IMR-90 (cell line): ENCODE results near the gene GLS. TPM values are rescaled to one million over a fixed set of nuclear protein-coding genes. Genes with fewer than 3 reads are reported as not detected.
A peak's percentile ranks its signal among the peaks of the same experiment; 100 is the strongest.

Experiments
- ATAC-seq: fragments of 200-7000 bp; cut with Tn5 transposase; 2 replicates; pipeline ENCODE4 v1.9.1; 2020; ENCODE audit warnings: low read depth, mild to moderate bottlenecking, moderate library complexity
- BruUV-seq: library from RNA; stranded (reverse); fragments of 400-500 nt; replicated peaks from 2 replicates; lab custom pipeline; 2021; lab: Mats Ljungman, UMichigan
- CTCF ChIA-PET: fragments of 300-600 bp; formaldehyde crosslinking; extraction: SDS; loops from one replicate; lab custom pipeline; 2021; ENCODE audit warnings: antibody characterized with exemption; lab: Yijun Ruan, JAX
- POLR2A ChIA-PET: fragments of 300-600 bp; sonication (Branson Sonifier 250); formaldehyde crosslinking; loops from one replicate; lab custom pipeline; 2022; ENCODE audit warnings: antibody characterized with exemption; ENCODE audit not compliant: unreplicated experiment; lab: Charles Lee
- DNase-seq: peaks from one replicate; pipeline ENCODE4 v3.0.0; 2013
- H2AFZ ChIP-seq: replicated peaks from 2 replicates; pipeline ENCODE3; 2013; ENCODE audit warnings: low read length, mild to moderate bottlenecking; ENCODE audit not compliant: poor library complexity
- H2AK5ac ChIP-seq: 2 replicates; pipeline ENCODE4 v1.6.1; 2013; ENCODE audit warnings: low read depth, low read length, inconsistent platforms
- H2AK9ac ChIP-seq: replicated peaks from 2 replicates; pipeline ENCODE3; 2013; ENCODE audit warnings: mild to moderate bottlenecking, low read depth, low read length, moderate library complexity; ENCODE audit not compliant: poor library complexity
- H2BK120ac ChIP-seq: 2 replicates; pipeline ENCODE4 v1.6.1; 2013; ENCODE audit warnings: low read depth, low read length, inconsistent platforms
- H2BK15ac ChIP-seq: 3 replicates; pipeline ENCODE4 v1.6.1; 2013; ENCODE audit warnings: low read depth, low read length, inconsistent platforms
- H2BK20ac ChIP-seq: 2 replicates; pipeline ENCODE4 v1.6.1; 2013; ENCODE audit warnings: low read depth, mild to moderate bottlenecking, inconsistent platforms, low read length, moderate library complexity
- H2BK5ac ChIP-seq: 2 replicates; pipeline ENCODE4 v1.6.1; 2013; ENCODE audit warnings: mild to moderate bottlenecking, low read depth, low read length, inconsistent platforms; ENCODE audit not compliant: poor library complexity, severe bottlenecking
- H3K14ac ChIP-seq: replicated peaks from 2 replicates; pipeline ENCODE4 v1.6.1; 2013; ENCODE audit warnings: low read depth, low read length, inconsistent platforms
- H3K18ac ChIP-seq: 2 replicates; pipeline ENCODE4 v1.6.1; 2013; ENCODE audit warnings: low read depth, low read length, control low read depth
- H3K23ac ChIP-seq: 2 replicates; pipeline ENCODE4 v1.6.1; 2013; ENCODE audit warnings: low read depth, low read length, inconsistent platforms
- H3K27ac ChIP-seq: 2 replicates; pipeline ENCODE4 v1.5.1; 2013; ENCODE audit warnings: mild to moderate bottlenecking, control low read depth, low read length; ENCODE audit not compliant: insufficient read depth
- H3K27me3 ChIP-seq: 2 replicates; pipeline ENCODE4 v1.6.1; 2013; ENCODE audit warnings: low read length; ENCODE audit not compliant: control insufficient read depth, insufficient read depth
- H3K36me3 ChIP-seq: 2 replicates; pipeline ENCODE4 v1.6.1; 2013; ENCODE audit warnings: low read length, mixed read lengths; ENCODE audit not compliant: control insufficient read depth, insufficient read depth
- H3K4ac ChIP-seq: 2 replicates; pipeline ENCODE4 v1.6.1; 2013; ENCODE audit warnings: low read depth, low read length, inconsistent platforms
- H3K4me1 ChIP-seq: 2 replicates; pipeline ENCODE4 v1.6.1; 2013; ENCODE audit warnings: low read length, mixed read lengths; ENCODE audit not compliant: control insufficient read depth, insufficient read depth
- H3K4me2 ChIP-seq: 2 replicates; pipeline ENCODE4 v1.6.1; 2013; ENCODE audit warnings: low read depth, mild to moderate bottlenecking, control low read depth, low read length, moderate library complexity
- H3K4me3 ChIP-seq: 2 replicates; pipeline ENCODE4 v1.5.1; 2013; ENCODE audit warnings: low read depth, mild to moderate bottlenecking, control low read depth, low read length, moderate library complexity; ENCODE audit not compliant: insufficient read depth
- H3K56ac ChIP-seq: 2 replicates; pipeline ENCODE4 v1.6.1; 2013; ENCODE audit warnings: low read length, inconsistent platforms; ENCODE audit not compliant: insufficient read depth; ENCODE audit errors: extremely low read depth
- H3K79me1 ChIP-seq, 2 experiments: 2 replicates each; pipeline ENCODE4 v1.6.1; 2013; ENCODE audit warnings: low read length in 2 of 2, inconsistent platforms in 1 of 2, low read depth in 1 of 2
- H3K9ac ChIP-seq: 2 replicates; pipeline ENCODE4 v1.6.1; 2013; ENCODE audit warnings: low read depth, low read length, control low read depth
- H3K9me1 ChIP-seq: 2 replicates; pipeline ENCODE4 v1.6.1; 2013; ENCODE audit warnings: low read length, inconsistent platforms; ENCODE audit not compliant: insufficient read depth
- H3K9me3 ChIP-seq: 2 replicates; pipeline ENCODE4 v1.6.1; 2013; ENCODE audit warnings: low read length; ENCODE audit not compliant: control insufficient read depth, insufficient read depth
- H4K20me1 ChIP-seq: 2 replicates; pipeline ENCODE4 v1.6.1; 2013; ENCODE audit warnings: low read length, inconsistent platforms; ENCODE audit not compliant: insufficient read depth
- H4K5ac ChIP-seq: 2 replicates; pipeline ENCODE4 v1.6.1; 2013; ENCODE audit warnings: mild to moderate bottlenecking, low read depth, low read length, control low read depth
- H4K8ac ChIP-seq, 2 experiments: 2 replicates each; pipeline ENCODE4 v1.6.1; 2013; ENCODE audit warnings: low read depth in 2 of 2, low read length in 2 of 2, control low read depth in 1 of 2, inconsistent platforms in 1 of 2
- H4K91ac ChIP-seq: 2 replicates; pipeline ENCODE4 v1.6.1; 2013; ENCODE audit warnings: low read depth, low read length, inconsistent platforms; ENCODE audit not compliant: insufficient read depth
- FOS ChIP-seq: fragments of 150-350 bp; IDR thresholded peaks from 2 replicates; pipeline ENCODE4 v1.6.1; 2016; ENCODE audit warnings: low read depth, low read length
- RCOR1 ChIP-seq: IDR thresholded peaks from 2 replicates; pipeline ENCODE4 v1.6.1; 2012; ENCODE audit warnings: mild to moderate bottlenecking, low read length, improper control_type of control experiment; ENCODE audit not compliant: insufficient replicate concordance
- WGBS, 2 experiments: methylation state at CpG; one replicate each; pipeline versions ENCODE4 v1.1.5 to v1.1.7; 2013; ENCODE audit warnings: missing lambda C conversion rate in 2 of 2; ENCODE audit not compliant: insufficient read length in 1 of 2; ENCODE audit errors: extremely low coverage in 2 of 2; 5-methylcytosine and 5-hydroxymethylcytosine counted together
- dilution Hi-C: fragments of 300-500 bp; cut with HindIII; formaldehyde crosslinking; loops from one replicate; pipeline ENCODE4 v1.14.3; 2018; ENCODE audit warnings: low sequenced_read_pairs; ENCODE audit not compliant: unreplicated experiment
- in situ Hi-C: fragments of 300-500 bp; cut with MboI; formaldehyde crosslinking; loops from 3 replicates; pipeline ENCODE4 v1.14.3; 2019; ENCODE audit warnings: low sequenced_read_pairs, inconsistent platforms, mixed read lengths
- intact Hi-C: fragments of 100-400 bp; cut with micrococcal nuclease; formaldehyde crosslinking; loops from 2 replicates; pipeline ENCODE4 v1.10.0; 2022
- polyA plus RNA-seq, 3 experiments: library from polyadenylated mRNA; depleted of rRNA; stranded (reverse); fragments of >200 nt; gene quantifications; 2 replicates each; pipeline ENCODE4 v1.2.3, GENCODE V29; 2012; ENCODE audit warnings: low replicate concordance in 1 of 3
- total RNA-seq: library from RNA; depleted of rRNA; stranded (reverse); fragments of >200 nt; gene quantifications from 2 replicates; pipeline ENCODE4 v1.2.3, GENCODE V29; 2012

GLS gene
- total and polyA plus RNA-seq, 2 of the 4 experiments (the other 2 are of a cell fraction): 87.5 to 130 TPM

GRCh38 chr2:190911813-190912212 lies 31.2 kb downstream of the GLS start:
- Histone ChIP-seq H3K56ac (no peak overlapping the region), H3K4me3 (no peak overlapping the region), H2AK9ac (no peak overlapping the region), H3K36me3 (peaks cover 5% of the 10 kb centered on the region), H4K20me1 (peaks cover 8% of the 10 kb centered on the region; the same call in 1 of the 2 replicates), H2BK20ac (no peak overlapping the region), H2AK5ac (no peak overlapping the region), H3K27me3 (no peaks in the 10 kb centered on the region), H3K9me3 (no peaks in the 10 kb centered on the region), H3K79me1 (peaks cover 6 to 36% of the 10 kb centered on the region in 2 experiments), H3K4me2 (no peak overlapping the region), H3K4me1 (peaks cover 6% of the 10 kb centered on the region; the same call in 1 of the 2 replicates), H2BK5ac (peak overlapping the region; percentile 78), H3K14ac (no peak overlapping the region), H3K9me1 (no peaks in the 10 kb centered on the region; the same call in 1 of the 2 replicates), H4K8ac (no peak overlapping the region), H3K4ac (no peak overlapping the region), H2BK120ac (no peak overlapping the region), H3K23ac (no peak overlapping the region; the same call in 1 of the 2 replicates), H3K27ac (no peak overlapping the region), H4K5ac (no peak overlapping the region), H4K91ac (no peak overlapping the region), H3K18ac (no peak overlapping the region), H2AFZ (no peak overlapping the region), H2BK15ac (no peak overlapping the region), H3K9ac (no peak overlapping the region)
- peak; percentile 76 for DNase-seq
- ChIA-PET CTCF (no interaction called here), POLR2A (no interaction called here)
- no CpG with 5 or more reads among the region's 3 CpGs for WGBS, 2 experiments
- no TSS peak for BruUV-seq
- ATAC-seq: peak; percentile 50
- intact Hi-C loops (no loop called here), dilution Hi-C loops (no loop called here), in situ Hi-C loops (no loop called here)
- TF ChIP-seq RCOR1: no peak
- peak; percentile 56 for TF ChIP-seq FOS
